Endothelial cell of umbilical vein (primary cell): ENCODE data around the gene KRT76. TPM values are rescaled to one million over a fixed set of nuclear protein-coding genes. Genes with fewer than 3 reads are reported as not detected.

Experiments
- BruUV-seq: library from RNA; stranded (reverse); fragments of 400-500 nt; replicated peaks from 2 replicates; lab custom pipeline; 2021; lab: Mats Ljungman, UMichigan
- CTCF ChIA-PET: fragments of 300-600, 350-600 bp; sonication (Branson Sonifier 250); formaldehyde crosslinking; loops from one replicate; lab custom pipeline; 2021; ENCODE audit warnings: antibody characterized with exemption, inconsistent platforms; lab: Charles Lee
- POLR2A ChIA-PET: fragments of 300-600, 350-600 bp; sonication (Branson Sonifier 250); formaldehyde crosslinking; loops from one replicate; lab custom pipeline; 2021; ENCODE audit warnings: antibody characterized with exemption, inconsistent platforms; lab: Charles Lee
- DNase-seq: peaks from one replicate; pipeline ENCODE4 v3.0.0-alpha.2; 2011; ENCODE audit warnings: low read depth, low spot score
- FAIRE-seq: peaks from 2 replicates; lab custom pipeline; 2011; peaks lifted over from hg19 to GRCh38; lab: Jason Lieb, UNC
- H2AFZ ChIP-seq: 2 replicates; pipeline ENCODE4 v1.6.0; 2012; ENCODE audit warnings: low read depth, low read length, control low read depth, inconsistent platforms
- H3K27ac ChIP-seq: 2 replicates; pipeline ENCODE4 v1.5.1; 2011; ENCODE audit warnings: low read depth, mild to moderate bottlenecking, control low read depth, low read length, moderate library complexity; ENCODE audit not compliant: insufficient read depth
- H3K27me3 ChIP-seq, 2 experiments: 2 replicates each; pipeline versions ENCODE4 v1.6.0 to v1.6.1; 2011; ENCODE audit warnings: low read length in 2 of 2, mixed read lengths in 1 of 2; ENCODE audit not compliant: control insufficient read depth in 2 of 2, insufficient read depth in 2 of 2
- H3K36me3 ChIP-seq, 2 experiments: 2 replicates in 1 of 2; 3 replicates in 1 of 2; pipeline ENCODE4 v1.5.1; 2011; ENCODE audit warnings: low read length in 2 of 2, mild to moderate bottlenecking in 1 of 2, moderate library complexity in 1 of 2; ENCODE audit not compliant: control insufficient read depth in 2 of 2, insufficient read depth in 2 of 2; ENCODE audit errors: extremely low read depth in 1 of 2
- H3K4me1 ChIP-seq: 3 replicates; pipeline ENCODE4 v1.5.1; 2011; ENCODE audit warnings: mild to moderate bottlenecking, low read length; ENCODE audit not compliant: control insufficient read depth, insufficient read depth; ENCODE audit errors: extremely low read depth
- H3K4me2 ChIP-seq: 2 replicates; pipeline ENCODE4 v1.6.1; 2011; ENCODE audit warnings: low read length, control low read depth, mixed read lengths; ENCODE audit not compliant: insufficient read depth
- H3K4me3 ChIP-seq, 3 experiments: fragments of 200-600 bp in 1 of 3; sonication (generic), shearing (Covaris generic) in 1 of 3; replicated peaks in 1 of 3; 2 replicates each; pipeline ENCODE4 v1.5.1; 2011 to 2016; ENCODE audit warnings: control low read depth in 3 of 3, low read length in 3 of 3, mild to moderate bottlenecking in 2 of 3, inconsistent platforms in 1 of 3, low read depth in 1 of 3, moderate library complexity in 1 of 3; ENCODE audit not compliant: insufficient read depth in 1 of 3
- H3K79me2 ChIP-seq: 2 replicates; pipeline ENCODE4 v1.6.0; 2012; ENCODE audit warnings: low read length, inconsistent platforms; ENCODE audit not compliant: control insufficient read depth, insufficient read depth
- H3K9ac ChIP-seq: replicated peaks from 2 replicates; pipeline ENCODE3; 2011; ENCODE audit warnings: low read length, control low read depth; ENCODE audit not compliant: insufficient read depth; ENCODE audit errors: extremely low read depth
- H3K9me1 ChIP-seq: replicated peaks from 3 replicates; pipeline ENCODE4 v1.6.0; 2011; ENCODE audit warnings: mild to moderate bottlenecking, low read length; ENCODE audit not compliant: control insufficient read depth, insufficient read depth; ENCODE audit errors: extremely low read depth
- H3K9me3 ChIP-seq: replicated peaks from 2 replicates; pipeline ENCODE4 v1.5.1; 2012; ENCODE audit warnings: low read length, inconsistent platforms; ENCODE audit not compliant: control insufficient read depth, insufficient read depth
- H4K20me1 ChIP-seq: replicated peaks from 2 replicates; pipeline ENCODE3; 2011; ENCODE audit warnings: mild to moderate bottlenecking, low read length; ENCODE audit not compliant: control insufficient read depth, insufficient read depth; ENCODE audit errors: extremely low read depth
- CTCF ChIP-seq, 2 donors: IDR thresholded peaks; 1 replicate in 1 of 2; 2 replicates in 1 of 2; pipeline ENCODE4 v1.5.1; 2011; ENCODE audit warnings: low read length in 2 of 2, mild to moderate bottlenecking in 2 of 2, moderate library complexity in 2 of 2, control low read depth in 1 of 2, inconsistent platforms in 1 of 2, low read depth in 1 of 2; ENCODE audit not compliant: insufficient read depth in 1 of 2; ENCODE audit errors: extremely low read depth in 1 of 2
- EZH2 ChIP-seq: IDR thresholded peaks from 2 replicates; pipeline ENCODE4 v1.6.1; 2012; ENCODE audit warnings: borderline replicate concordance, low read depth, mild to moderate bottlenecking, moderate library complexity, low read length, inconsistent platforms; ENCODE audit not compliant: severe bottlenecking
- FOS ChIP-seq: IDR thresholded peaks from 2 replicates; pipeline ENCODE4 v1.6.1; 2011; ENCODE audit warnings: mild to moderate bottlenecking, low read length, moderate library complexity, borderline replicate concordance; ENCODE audit not compliant: insufficient read depth
- GATA2 ChIP-seq: IDR thresholded peaks from 2 replicates; pipeline ENCODE4 v1.7.0; 2011; ENCODE audit warnings: low read depth, mild to moderate bottlenecking, moderate library complexity, mixed read lengths, low read length; ENCODE audit not compliant: insufficient read length, insufficient read depth
- JUN ChIP-seq: IDR thresholded peaks from 2 replicates; pipeline ENCODE4 v1.6.1; 2011; ENCODE audit warnings: borderline replicate concordance, low read depth; ENCODE audit not compliant: insufficient read length, insufficient read depth
- MAX ChIP-seq: IDR thresholded peaks from 2 replicates; pipeline ENCODE4 v1.6.1; 2011; ENCODE audit not compliant: insufficient read depth, insufficient read length
- MYC ChIP-seq: IDR thresholded peaks from one replicate; pipeline ENCODE4 v1.6.1; 2011; ENCODE audit warnings: mild to moderate bottlenecking, low read depth, low read length
- POLR2A ChIP-seq: IDR thresholded peaks from 2 replicates; pipeline ENCODE4 v1.6.1; 2012; ENCODE audit warnings: low read depth, mild to moderate bottlenecking, control low read depth, low read length
- POLR2AphosphoS5 ChIP-seq: IDR thresholded peaks from 2 replicates; pipeline ENCODE4 v1.6.1; 2012; ENCODE audit warnings: low read depth, mild to moderate bottlenecking, control low read depth, low read length, moderate library complexity; ENCODE audit not compliant: insufficient read depth
- dilution Hi-C: fragments of 300-500 bp; cut with MboI; formaldehyde crosslinking; loops from one replicate; pipeline ENCODE4 v1.15.0; 2019; ENCODE audit warnings: low sequenced_read_pairs; ENCODE audit not compliant: extremely low pct_ligation_motif_present
- intact Hi-C: fragments of 100-400 bp; cut with micrococcal nuclease; formaldehyde crosslinking; loops from one replicate; pipeline ENCODE4 v1.10.0; 2022
- polyA plus RNA-seq, 4 experiments: library from polyadenylated mRNA; depleted of rRNA in 3 of 4; stranded (reverse) in 3 of 4; unstranded in 1 of 4; fragments of >200 nt; gene quantifications; 2 replicates each; pipeline versions ENCODE4 v1.2.1 to v1.2.3, GENCODE V29; 2011 to 2012; ENCODE audit warnings: missing spikeins in 1 of 4
- total RNA-seq: library from RNA; stranded (reverse); gene quantifications from 2 replicates; pipeline ENCODE4 v1.2.3, GENCODE V29; 2021

KRT76 gene
- total and polyA plus RNA-seq, 2 donors (not counting 3 experiments of a cell fraction or from before 2014, with no cell fraction given): not detected

- dilution Hi-C loops: no loop called here
- no peak for FAIRE-seq
- no TSS peak for BruUV-seq
Measured at GRCh38 chr12:52730793-52731192, 46.4 kb downstream of the KRT76 start.

More at GRCh38 chr12:52730793-52731192, 46.4 kb downstream of the KRT76 start:
- TF ChIP-seq MAX (no peak), JUN (no peak), CTCF (IDR thresholded peaks at IDR 0.05; ENCODE audit: extremely low read depth in 1 of 2, insufficient read depth in 1 of 2, low read depth in 1 of 2, low read length in 2 of 2) (no peak), POLR2A (no peak), GATA2 (no peak), EZH2 (no peak), FOS (no peak), MYC (no peak), POLR2AphosphoS5 (no peak)
- no peaks in the 10 kb centered on the region for H3K36me3 ChIP-seq
- no peaks in the 10 kb centered on the region for H3K27me3 ChIP-seq
- no peak for DNase-seq
- H3K79me2 ChIP-seq: no peaks in the 10 kb centered on the region
- no peak overlapping the region for H3K27ac ChIP-seq
- H3K4me1 ChIP-seq: no peaks in the 10 kb centered on the region
- intact Hi-C loops: no loop called here
- no peaks in the 10 kb centered on the region for H4K20me1 ChIP-seq
- ChIA-PET CTCF (no interaction called here), POLR2A (no interaction called here)
- no peaks in the 10 kb centered on the region for H3K9me1 ChIP-seq
- no peak overlapping the region for H3K4me3 ChIP-seq
- H3K9me3 ChIP-seq: no peaks in the 10 kb centered on the region
- no peak overlapping the region for H3K9ac ChIP-seq
- H3K4me2 ChIP-seq: no peak overlapping the region
- H2AFZ ChIP-seq: no peak overlapping the region
